SK-N-SH (cell line): ENCODE data around the gene GRM7. TPM values are rescaled to one million over a fixed set of nuclear protein-coding genes. Genes with fewer than 3 reads are reported as not detected.

Experiments
- CTCF ChIA-PET: fragments of 300-600, 350-600 bp; formaldehyde crosslinking; extraction: SDS; loops from one replicate; lab custom pipeline; 2021; lab: Yijun Ruan, JAX
- POLR2A ChIA-PET: fragments of 350-600 bp; sonication (Branson Sonifier 250); formaldehyde crosslinking; extraction: SDS; loops from one replicate; lab custom pipeline; 2020; ENCODE audit warnings: antibody characterized with exemption, inconsistent platforms; lab: Yijun Ruan, JAX
- DNase-seq: peaks from one replicate; pipeline ENCODE4 v3.0.0; 2012
- H2AFZ ChIP-seq: fragments of 200-600 bp; sonication (generic); 2 replicates; pipeline ENCODE4 v1.8.1; 2016; ENCODE audit warnings: antibody characterized with exemption, mild to moderate bottlenecking, low read depth
- H3F3A ChIP-seq: fragments of 200-600 bp; sonication (generic); replicated peaks from 2 replicates; pipeline ENCODE3; 2016; ENCODE audit warnings: antibody characterized with exemption, mild to moderate bottlenecking; ENCODE audit not compliant: insufficient read depth
- H3K27ac ChIP-seq, 2 experiments: fragments of 200-500 bp in 1 of 2; fragments of 200-600 bp in 1 of 2; sonication (Bioruptor generic) in 1 of 2; sonication (generic), shearing (Covaris generic) in 1 of 2; 2 replicates each; pipeline versions ENCODE4 v1.5.1 to v1.6.1; 2014 to 2016; ENCODE audit warnings: low read depth in 2 of 2, inconsistent platforms in 1 of 2, low read length in 1 of 2, mild to moderate bottlenecking in 1 of 2, mixed read lengths in 1 of 2
- H3K27me3 ChIP-seq: fragments of 200-600 bp; sonication (generic), shearing (Covaris generic); 2 replicates; pipeline ENCODE4 v1.6.1; 2016; ENCODE audit warnings: mixed run types; ENCODE audit not compliant: insufficient read depth
- H3K36me3 ChIP-seq, 2 experiments: fragments of 200-500 bp in 1 of 2; fragments of 200-600 bp in 1 of 2; sonication (Bioruptor generic) in 1 of 2; sonication (generic) in 1 of 2; replicated peaks in 1 of 2; 2 replicates each; pipeline versions ENCODE3 to v1.5.1; 2014 to 2016; ENCODE audit warnings: low read length in 1 of 2, mild to moderate bottlenecking in 1 of 2; ENCODE audit not compliant: insufficient read depth in 2 of 2, control insufficient read depth in 1 of 2
- H3K4me1 ChIP-seq, 2 experiments: fragments of 200-500 bp in 1 of 2; fragments of 200-600 bp in 1 of 2; sonication (Bioruptor generic) in 1 of 2; sonication (generic), shearing (Covaris generic) in 1 of 2; 2 replicates each; pipeline versions ENCODE4 v1.5.1 to v1.6.1; 2014 to 2016; ENCODE audit warnings: low read depth in 1 of 2, low read length in 1 of 2, mixed run types in 1 of 2; ENCODE audit not compliant: insufficient read depth in 2 of 2, control insufficient read depth in 1 of 2
- H3K4me2 ChIP-seq: fragments of 200-600 bp; sonication (generic), shearing (Covaris generic); 2 replicates; pipeline ENCODE4 v1.6.1; 2017; ENCODE audit warnings: mixed run types
- H3K4me3 ChIP-seq, 2 experiments: fragments of 200-500 bp in 1 of 2; fragments of 200-600 bp in 1 of 2; sonication (Bioruptor generic) in 1 of 2; sonication (generic), shearing (Covaris generic) in 1 of 2; 2 replicates each; pipeline versions ENCODE4 v1.5.1 to v1.8.1; 2014 to 2016; ENCODE audit warnings: low read depth in 2 of 2, inconsistent platforms in 1 of 2, low read length in 1 of 2, mild to moderate bottlenecking in 1 of 2, mixed read lengths in 1 of 2, moderate library complexity in 1 of 2
- H3K79me2 ChIP-seq: fragments of 200-600 bp; sonication (generic); 2 replicates; pipeline ENCODE4 v1.8.1; 2017; ENCODE audit warnings: mild to moderate bottlenecking; ENCODE audit not compliant: insufficient read depth
- H3K9ac ChIP-seq: fragments of 200-600 bp; sonication (generic); 2 replicates; pipeline ENCODE4 v1.6.1; 2017; ENCODE audit warnings: mixed run types
- H3K9me2 ChIP-seq: fragments of 200-600 bp; sonication (generic); 2 replicates; pipeline ENCODE4 v1.6.1; 2017; ENCODE audit warnings: mixed run types
- H3K9me3 ChIP-seq: fragments of 200-600 bp; sonication (generic); 2 replicates; pipeline ENCODE4 v1.6.1; 2017; ENCODE audit warnings: mixed run types, mild to moderate bottlenecking, moderate library complexity
- H4K20me1 ChIP-seq: fragments of 200-600 bp; sonication (generic); 2 replicates; pipeline ENCODE4 v1.6.1; 2017; ENCODE audit warnings: mild to moderate bottlenecking, mixed run types; ENCODE audit not compliant: insufficient read depth
- CHD2 ChIP-seq: fragments of 150-350 bp; IDR thresholded peaks from 2 replicates; pipeline ENCODE4 v1.6.1; 2018; ENCODE audit warnings: low read length; ENCODE audit not compliant: partially characterized antibody
- ELF1 ChIP-seq: IDR thresholded peaks from 2 replicates; pipeline ENCODE4 v1.4.0; 2012
- EZH2phosphoT487 ChIP-seq: fragments of 200-600 bp; sonication (generic); IDR thresholded peaks from 2 replicates; pipeline ENCODE4 v1.6.1; 2017; ENCODE audit warnings: low read depth, mixed run types, mild to moderate bottlenecking, antibody characterized with exemption, moderate library complexity, borderline replicate concordance
- FOSL2 ChIP-seq: IDR thresholded peaks from 2 replicates; pipeline ENCODE4 v1.4.0; 2012; ENCODE audit warnings: low read depth, mild to moderate bottlenecking, moderate library complexity, borderline replicate concordance
- FOXM1 ChIP-seq: IDR thresholded peaks from 2 replicates; pipeline ENCODE4 v1.4.0; 2012; ENCODE audit warnings: low read depth, mild to moderate bottlenecking
- IRF3 ChIP-seq: fragments of 150-350 bp; IDR thresholded peaks from 2 replicates; pipeline ENCODE4 v1.6.1; 2016; ENCODE audit warnings: mild to moderate bottlenecking, low read depth, low read length
- JUND ChIP-seq: IDR thresholded peaks from 2 replicates; pipeline ENCODE4 v1.4.0; 2012
- MAX ChIP-seq: IDR thresholded peaks from 2 replicates; pipeline ENCODE4 v1.4.0; 2012; ENCODE audit warnings: low read depth
- MEF2A ChIP-seq: IDR thresholded peaks from 2 replicates; pipeline ENCODE4 v1.4.0; 2012; ENCODE audit warnings: low read depth, borderline replicate concordance
- MXI1 ChIP-seq: IDR thresholded peaks from 2 replicates; pipeline ENCODE4 v1.6.1; 2012; ENCODE audit warnings: mild to moderate bottlenecking, low read depth, low read length, improper control_type of control experiment
- NFIC ChIP-seq: IDR thresholded peaks from 2 replicates; pipeline ENCODE4 v1.4.0; 2012; ENCODE audit warnings: borderline replicate concordance
- NRF1 ChIP-seq: IDR thresholded peaks from 2 replicates; pipeline ENCODE4 v1.6.1; 2012; ENCODE audit warnings: low read depth, mild to moderate bottlenecking, low read length
- POLR2AphosphoS5 ChIP-seq: IDR thresholded peaks from 2 replicates; pipeline ENCODE4 v1.6.1; 2012; ENCODE audit warnings: low read depth, low read length
- RCOR1 ChIP-seq: fragments of 150-350 bp; IDR thresholded peaks from 2 replicates; pipeline ENCODE4 v1.6.1; 2017; ENCODE audit warnings: antibody characterized with exemption, low read length
- RFX5 ChIP-seq: IDR thresholded peaks from 2 replicates; pipeline ENCODE4 v1.6.1; 2012; ENCODE audit warnings: mild to moderate bottlenecking, improper control_type of control experiment, low read length
- TCF12 ChIP-seq: IDR thresholded peaks from 2 replicates; pipeline ENCODE4 v1.4.0; 2012
- USF1 ChIP-seq: IDR thresholded peaks from 2 replicates; pipeline ENCODE4 v1.4.0; 2012; ENCODE audit warnings: low read depth, borderline replicate concordance
- YY1 ChIP-seq: IDR thresholded peaks from 2 replicates; pipeline ENCODE4 v1.4.0; 2012; ENCODE audit warnings: low read depth, mild to moderate bottlenecking
- WGBS: methylation state at CpG from one replicate; pipeline ENCODE4 v1.1.6; 2017; ENCODE audit warnings: low lambda C conversion rate; 5-methylcytosine and 5-hydroxymethylcytosine counted together
- polyA plus RNA-seq, 3 experiments: library from polyadenylated mRNA; depleted of rRNA; stranded (reverse); fragments of >200 nt; gene quantifications; 2 replicates each; pipeline ENCODE4 v1.2.3, GENCODE V29; 2012
- TF ChIP-seq, protein P1 (sequence below): IDR thresholded peaks from 2 replicates; pipeline ENCODE4; 2012
- TF ChIP-seq, protein P2 (sequence below): IDR thresholded peaks from 2 replicates; pipeline ENCODE4 v1.4.0; 2012; ENCODE audit warnings: low read depth, borderline replicate concordance

Gene GRM7
- polyA plus RNA-seq, 1 of the 3 experiments (the other 2 are of a cell fraction): 0.03 TPM

- no peak overlapping the region for H3K27ac ChIP-seq
- no peak overlapping the region for H2AFZ ChIP-seq
- no peaks in the 10 kb centered on the region for H3K9me2 ChIP-seq
- H3K4me1 ChIP-seq: no peaks in the 10 kb centered on the region
- no peaks in the 10 kb centered on the region for H3K27me3 ChIP-seq
- POLR2A ChIA-PET: no interaction called here
- no peak overlapping the region for H3K4me3 ChIP-seq
- H3K36me3 ChIP-seq: no peaks in the 10 kb centered on the region
- no peaks in the 10 kb centered on the region for H3K9me3 ChIP-seq
- TF ChIP-seq USF1 (no peak), JUND (no peak), MAX (no peak), YY1 (no peak), CHD2 (no peak), POLR2AphosphoS5 (no peak), MXI1 (no peak), RFX5 (no peak), FOXM1 (no peak), NRF1 (no peak), ELF1 (no peak), IRF3 (no peak), NFIC (no peak), EZH2phosphoT487 (no peak), RCOR1 (no peak), TCF12 (no peak), MEF2A (no peak), FOSL2 (no peak)
- TF ChIP-seq, protein P1, sequence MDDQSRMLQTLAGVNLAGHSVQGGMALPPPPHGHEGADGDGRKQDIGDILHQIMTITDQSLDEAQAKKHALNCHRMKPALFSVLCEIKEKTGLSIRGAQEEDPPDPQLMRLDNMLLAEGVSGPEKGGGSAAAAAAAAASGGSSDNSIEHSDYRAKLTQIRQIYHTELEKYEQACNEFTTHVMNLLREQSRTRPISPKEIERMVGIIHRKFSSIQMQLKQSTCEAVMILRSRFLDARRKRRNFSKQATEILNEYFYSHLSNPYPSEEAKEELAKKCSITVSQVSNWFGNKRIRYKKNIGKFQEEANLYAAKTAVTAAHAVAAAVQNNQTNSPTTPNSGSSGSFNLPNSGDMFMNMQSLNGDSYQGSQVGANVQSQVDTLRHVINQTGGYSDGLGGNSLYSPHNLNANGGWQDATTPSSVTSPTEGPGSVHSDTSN: no peak
- TF ChIP-seq, protein P2, sequence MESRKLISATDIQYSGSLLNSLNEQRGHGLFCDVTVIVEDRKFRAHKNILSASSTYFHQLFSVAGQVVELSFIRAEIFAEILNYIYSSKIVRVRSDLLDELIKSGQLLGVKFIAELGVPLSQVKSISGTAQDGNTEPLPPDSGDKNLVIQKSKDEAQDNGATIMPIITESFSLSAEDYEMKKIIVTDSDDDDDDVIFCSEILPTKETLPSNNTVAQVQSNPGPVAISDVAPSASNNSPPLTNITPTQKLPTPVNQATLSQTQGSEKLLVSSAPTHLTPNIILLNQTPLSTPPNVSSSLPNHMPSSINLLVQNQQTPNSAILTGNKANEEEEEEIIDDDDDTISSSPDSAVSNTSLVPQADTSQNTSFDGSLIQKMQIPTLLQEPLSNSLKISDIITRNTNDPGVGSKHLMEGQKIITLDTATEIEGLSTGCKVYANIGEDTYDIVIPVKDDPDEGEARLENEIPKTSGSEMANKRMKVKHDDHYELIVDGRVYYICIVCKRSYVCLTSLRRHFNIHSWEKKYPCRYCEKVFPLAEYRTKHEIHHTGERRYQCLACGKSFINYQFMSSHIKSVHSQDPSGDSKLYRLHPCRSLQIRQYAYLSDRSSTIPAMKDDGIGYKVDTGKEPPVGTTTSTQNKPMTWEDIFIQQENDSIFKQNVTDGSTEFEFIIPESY: no peak
- TF ChIP-seq, all 33 proteins: peak for 0
- H3F3A ChIP-seq: no peaks in the 10 kb centered on the region
- H3K4me2 ChIP-seq: no peak overlapping the region
- WGBS: 77% methylated on average over 1 of the region's 1 CpG
- H3K9ac ChIP-seq: no peak overlapping the region
- no peak for DNase-seq
- CTCF ChIA-PET: interaction anchor here (1.0 kb wide), 1 partner anchor 12 kb away, joined by 4 read pairs; no protein-coding TSS in a partner anchor
- no peaks in the 10 kb centered on the region for H4K20me1 ChIP-seq
- no peaks in the 10 kb centered on the region for H3K79me2 ChIP-seq
These were observed 759.5 kb downstream of the GRM7 start for GRCh38 chr3:7620401-7620800.
